Naive thymus-derived CD4-positive, alpha-beta T cell (primary cell): ENCODE data around the gene CFAP74. TPM values are rescaled to one million over a fixed set of nuclear protein-coding genes. Genes with fewer than 3 reads are reported as not detected.
A peak's percentile ranks its signal among the peaks of the same experiment; 100 is the strongest.

Experiments used
- ATAC-seq: fragments of 150-1000 bp; cut with Tn5 transposase; 2 replicates; pipeline ENCODE4 v1.10.0; 2021; ENCODE audit warnings: mild to moderate bottlenecking, moderate library complexity
- CTCF ChIA-PET: fragments of 350-600 bp; sonication (Branson Sonifier 250); formaldehyde crosslinking; loops from one replicate; lab custom pipeline; 2021; ENCODE audit warnings: antibody characterized with exemption; lab: Charles Lee
- POLR2A ChIA-PET: fragments of 350-600 bp; sonication (Branson Sonifier 250); formaldehyde crosslinking; loops from one replicate; lab custom pipeline; 2021; ENCODE audit warnings: antibody characterized with exemption, inconsistent platforms; lab: Charles Lee
- DNase-seq, 9 donors: peaks; one replicate each; pipeline versions ENCODE4 v3.0.0 to v3.0.0-alpha.2; 2020 to 2022; ENCODE audit warnings: mixed read lengths in 1 of 9
- H3K27ac ChIP-seq: one replicate; pipeline ENCODE4 v1.7.0; 2013; ENCODE audit warnings: mild to moderate bottlenecking, low read depth, low read length, moderate library complexity
- H3K27me3 ChIP-seq, 2 donors: one replicate each; pipeline ENCODE4 v1.7.0; 2013; ENCODE audit warnings: low read length in 2 of 2, mild to moderate bottlenecking in 2 of 2, moderate library complexity in 2 of 2; ENCODE audit not compliant: control insufficient read depth in 2 of 2, insufficient read depth in 2 of 2
- H3K36me3 ChIP-seq, 3 experiments: 1 replicate in 2 of 3; 2 replicates in 1 of 3; pipeline ENCODE4 v1.7.0; 2013; ENCODE audit warnings: low read length in 3 of 3, mild to moderate bottlenecking in 3 of 3, moderate library complexity in 1 of 3; ENCODE audit not compliant: insufficient read depth in 3 of 3, control insufficient read depth in 2 of 3
- H3K4me1 ChIP-seq, 2 donors: one replicate each; pipeline ENCODE4 v1.7.0; 2013; ENCODE audit warnings: low read length in 2 of 2, mild to moderate bottlenecking in 2 of 2, moderate library complexity in 1 of 2; ENCODE audit not compliant: control insufficient read depth in 2 of 2, insufficient read depth in 2 of 2
- H3K4me3 ChIP-seq: 2 replicates; pipeline ENCODE4 v1.7.0; 2013; ENCODE audit warnings: mild to moderate bottlenecking, low read length
- H3K9me3 ChIP-seq, 3 experiments: 1 replicate in 2 of 3; 2 replicates in 1 of 3; pipeline ENCODE4 v1.7.0; 2013; ENCODE audit warnings: low read length in 3 of 3; ENCODE audit not compliant: control insufficient read depth in 2 of 3
- H3K27ac Mint-ChIP-seq, 9 donors: one replicate each; pipeline ENCODE4 v1.8.0; 2020 to 2022; ENCODE audit warnings: mixed read lengths in 9 of 9, mild to moderate bottlenecking in 8 of 9, moderate library complexity in 5 of 9, inconsistent platforms in 2 of 9
- H3K27me3 Mint-ChIP-seq, 5 donors: one replicate each; pipeline ENCODE4 v1.8.0; 2021 to 2022; ENCODE audit warnings: mixed read lengths in 5 of 5, mild to moderate bottlenecking in 1 of 5
- H3K36me3 Mint-ChIP-seq, 5 donors: one replicate each; pipeline ENCODE4 v1.8.0; 2020 to 2022; ENCODE audit warnings: mixed read lengths in 5 of 5, mild to moderate bottlenecking in 3 of 5, inconsistent platforms in 1 of 5
- H3K4me1 Mint-ChIP-seq, 7 donors: one replicate each; pipeline ENCODE4 v1.8.0; 2020 to 2022; ENCODE audit warnings: mixed read lengths in 7 of 7, mild to moderate bottlenecking in 3 of 7, inconsistent platforms in 1 of 7
- H3K4me3 Mint-ChIP-seq, 10 donors: one replicate each; pipeline ENCODE4 v1.8.0; 2020 to 2022; ENCODE audit warnings: mild to moderate bottlenecking in 10 of 10, mixed read lengths in 10 of 10, moderate library complexity in 6 of 10, inconsistent platforms in 2 of 10
- H3K9me3 Mint-ChIP-seq, 11 donors: one replicate each; pipeline ENCODE4 v1.8.0; 2020 to 2022; ENCODE audit warnings: mixed read lengths in 11 of 11, mild to moderate bottlenecking in 4 of 11, inconsistent platforms in 1 of 11, moderate library complexity in 1 of 11
- intact Hi-C, 2 donors: fragments of 100-400 bp; cut with micrococcal nuclease; formaldehyde crosslinking; loops; one replicate each; pipeline ENCODE4 v1.15.1; 2023
- polyA plus RNA-seq, 2 donors: library from polyadenylated mRNA; unstranded; fragments of 300-500 nt; fragmentation: Illumina TruSeq; gene quantifications; one replicate each; pipeline ENCODE4 v1.2.3, GENCODE V29; 2021
- total RNA-seq, 6 experiments: library from RNA in 5 of 6; stranded (reverse) in 5 of 6; gene quantifications; 1 replicate in 5 of 6; 2 replicates in 1 of 6; pipeline ENCODE4 v1.2.3 and lab custom pipeline; 2021 to 2026

The CFAP74 gene
- total and polyA plus RNA-seq, 7 experiments from 2014 or later, result not detected

GRCh38 chr1:1901641-1902294 is 101.8 kb downstream of the CFAP74 start:
- Histone ChIP-seq H3K27me3 (no peaks in the 10 kb centered on the region), H3K36me3 (no peaks in the 10 kb centered on the region)

GRCh38 chr1:1900883-1901640 is 102.5 kb downstream of the CFAP74 start:
- Mint-ChIP-seq H3K27me3 (peaks cover 0 to 6% (median 0%) of the 10 kb centered on the region in 5 donors), H3K4me3 (no peak overlapping the region), H3K4me1 (peaks cover 4 to 15% (median 8%) of the 10 kb centered on the region in 7 donors), H3K27ac (no peak overlapping the region), H3K9me3 (no peaks in the 10 kb centered on the region), H3K36me3 (no peaks in the 10 kb centered on the region)
- intact Hi-C loops, result loop anchor here in 1 of 2 donors (10.0 kb wide), 1 partner anchor 144 kb away; no protein-coding TSS in a partner anchor
- ATAC-seq, result no peak
- H3K36me3 ChIP-seq, result no peaks in the 10 kb centered on the region
- DNase-seq, result no peak
- CTCF ChIA-PET, result interaction anchor here (0.7 to 1.0 kb wide), 2 partner anchors 121 to 144 kb away, joined by 3 to 6 read pairs; no protein-coding TSS in a partner anchor
- no peaks in the 10 kb centered on the region for H3K27me3 ChIP-seq
- no peaks in the 10 kb centered on the region for H3K9me3 ChIP-seq
- H3K4me1 ChIP-seq, result peaks cover 0 to 6% of the 10 kb centered on the region in 2 donors
- no peak overlapping the region for H3K27ac ChIP-seq
- POLR2A ChIA-PET, result interaction anchor here (0.6 to 4.0 kb wide), 3 partner anchors 8 to 159 kb away, joined by 3 to 15 read pairs (median 4); no protein-coding TSS in a partner anchor
- H3K4me3 ChIP-seq, result no peak overlapping the region

More at GRCh38 chr1:1901641-1902294, 101.8 kb downstream of the CFAP74 start:
- Histone ChIP-seq H3K4me1 (peaks cover 0 to 5% of the 10 kb centered on the region in 2 donors), H3K9me3 (no peaks in the 10 kb centered on the region), H3K4me3 (no peak overlapping the region), H3K27ac (no peak overlapping the region)
- no peaks in the 10 kb centered on the region for H3K9me3 Mint-ChIP-seq
- peaks cover 8 to 19% (median 13%) of the 10 kb centered on the region in 7 donors for H3K4me1 Mint-ChIP-seq
- H3K4me3 Mint-ChIP-seq, result no peak overlapping the region
- no peak for DNase-seq
- POLR2A ChIA-PET, result interaction anchor here (0.6 kb wide), 2 partner anchors 43 to 160 kb away, joined by 3 to 4 read pairs; no protein-coding TSS in a partner anchor
- H3K27me3 Mint-ChIP-seq, result peaks cover 0 to 4% (median 0%) of the 10 kb centered on the region in 5 donors
- no peaks in the 10 kb centered on the region for H3K36me3 Mint-ChIP-seq
- ATAC-seq, result no peak
- CTCF ChIA-PET, result interaction anchor here (1.0 kb wide), 1 partner anchor 143 kb away, joined by 3 read pairs; no protein-coding TSS in a partner anchor
- H3K27ac Mint-ChIP-seq, result no peak overlapping the region
- intact Hi-C loops, result loop anchor here in 1 of 2 donors (10.0 kb wide), 1 partner anchor 143 kb away; no protein-coding TSS in a partner anchor

- ChIA-PET POLR2A (interaction anchor here (1.5 to 4.0 kb wide), 2 partner anchors 9 to 13 kb away, joined by 3 to 15 read pairs; no protein-coding TSS in a partner anchor), CTCF (interaction anchor here (0.6 kb wide), 1 partner anchor 135 kb away, joined by 3 read pairs; no protein-coding TSS in a partner anchor)
- no peak overlapping the region for H3K4me3 ChIP-seq
- Mint-ChIP-seq H3K9me3 (no peaks in the 10 kb centered on the region), H3K27me3 (peaks cover 0 to 9% (median 0%) of the 10 kb centered on the region in 5 donors), H3K4me1 (peaks cover 6 to 25% (median 15%) of the 10 kb centered on the region in 7 donors), H3K4me3 (no peak overlapping the region), H3K36me3 (no peaks in the 10 kb centered on the region), H3K27ac (no peak overlapping the region)
- DNase-seq, result no peak
- peaks cover 0 to 16% of the 10 kb centered on the region in 2 donors for H3K4me1 ChIP-seq
- ATAC-seq, result no peak
- H3K9me3 ChIP-seq, result no peaks in the 10 kb centered on the region
- H3K27me3 ChIP-seq, result no peaks in the 10 kb centered on the region
- no peaks in the 10 kb centered on the region for H3K36me3 ChIP-seq
- H3K27ac ChIP-seq, result no peak overlapping the region
- intact Hi-C loops, result loop anchor here in 1 of 2 donors (10.0 kb wide), 1 partner anchor 145 kb away; no protein-coding TSS in a partner anchor
Observed at GRCh38 chr1:1899967-1900327, 103.6 kb downstream of the CFAP74 start.

GRCh38 chr1:1899266-1899966 is 104.2 kb downstream of the CFAP74 start:
- intact Hi-C loops, result no loop called here
- ATAC-seq (peak; percentile 46), DNase-seq (peak in 3 of 9 donors; percentile 31 to 36 (median 35))
- POLR2A ChIA-PET, result interaction anchor here (0.6 to 4.0 kb wide), 3 partner anchors 9 to 230 kb away, joined by 3 to 15 read pairs (median 3); no protein-coding TSS in a partner anchor
- Histone ChIP-seq H3K4me1 (peaks cover 2 to 21% of the 10 kb centered on the region in 2 donors), H3K4me3 (no peak overlapping the region), H3K27me3 (no peaks in the 10 kb centered on the region), H3K27ac (no peak overlapping the region), H3K36me3 (no peaks in the 10 kb centered on the region), H3K9me3 (no peaks in the 10 kb centered on the region)
- peak overlapping the region in 1 of 9 donors; percentile 28 for H3K27ac Mint-ChIP-seq
- CTCF ChIA-PET, result interaction anchor here (2.0 kb wide), 1 partner anchor 10 kb away, joined by 10 read pairs; no protein-coding TSS in a partner anchor
- no peaks in the 10 kb centered on the region for H3K36me3 Mint-ChIP-seq
- peaks cover 11 to 30% (median 21%) of the 10 kb centered on the region in 7 donors for H3K4me1 Mint-ChIP-seq
- no peak overlapping the region for H3K4me3 Mint-ChIP-seq
- H3K9me3 Mint-ChIP-seq, result no peaks in the 10 kb centered on the region
- H3K27me3 Mint-ChIP-seq, result peaks cover 0 to 9% (median 0%) of the 10 kb centered on the region in 5 donors

GRCh38 chr1:1898246-1898933 is 105.2 kb downstream of the CFAP74 start:
- DNase-seq (no peak), ATAC-seq (no peak)
- Histone ChIP-seq H3K27ac (no peak overlapping the region), H3K36me3 (no peaks in the 10 kb centered on the region), H3K4me1 (peaks cover 2 to 27% of the 10 kb centered on the region in 2 donors), H3K4me3 (no peak overlapping the region), H3K27me3 (no peaks in the 10 kb centered on the region), H3K9me3 (no peaks in the 10 kb centered on the region)
- Mint-ChIP-seq H3K4me1 (peaks cover 12 to 41% (median 26%) of the 10 kb centered on the region in 7 donors), H3K36me3 (no peaks in the 10 kb centered on the region), H3K4me3 (no peak overlapping the region), H3K27me3 (peaks cover 0 to 9% (median 0%) of the 10 kb centered on the region in 5 donors), H3K9me3 (no peaks in the 10 kb centered on the region), H3K27ac (no peak overlapping the region)
- ChIA-PET CTCF (interaction anchor here (2.0 kb wide), 1 partner anchor 11 kb away, joined by 10 read pairs; no protein-coding TSS in a partner anchor), POLR2A (interaction anchor here (1.2 to 4.0 kb wide), 4 partner anchors 8 to 13 kb away, joined by 4 to 15 read pairs (median 6); no protein-coding TSS in a partner anchor)
- intact Hi-C loops, result no loop called here
